Testis (tissue), 2 donors: ENCODE data around the gene KLF9.

Source experiments
- POLR2A ChIP-seq: fragments of 450-650 bp; IDR thresholded peaks from one replicate; pipeline ENCODE4 v1.6.1; 2017; ENCODE audit warnings: antibody characterized with exemption, mild to moderate bottlenecking, moderate library complexity
- TF ChIP-seq, protein P1 (sequence below), 3 experiments: fragments of 450-650 bp in 2 of 3; fragments of 200-600 bp in 1 of 3; sonication (generic) in 1 of 3; IDR thresholded peaks; one replicate each; pipeline ENCODE4 v1.5.1; 2016 to 2019; ENCODE audit warnings: antibody characterized with exemption in 3 of 3, mild to moderate bottlenecking in 2 of 3, moderate library complexity in 1 of 3

DNA sequence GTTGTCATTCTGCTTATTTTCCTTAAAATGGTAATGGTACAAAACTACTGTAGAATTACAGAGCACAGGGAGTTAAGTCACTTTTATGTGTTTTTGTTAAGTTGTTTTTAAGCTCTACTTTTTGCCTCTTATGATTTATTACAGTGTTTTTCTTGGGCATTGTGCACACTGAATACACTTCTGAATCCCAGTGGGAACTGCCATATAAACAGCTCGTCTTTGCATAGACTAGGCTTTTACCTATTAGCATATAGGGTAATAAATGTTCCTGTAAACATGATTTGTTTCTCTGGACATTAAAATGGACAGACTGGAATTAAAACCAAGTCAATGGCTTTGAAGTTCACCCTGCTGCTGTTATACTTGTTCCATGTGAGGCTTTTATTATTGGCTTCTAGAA lies 12.2 kb downstream of the KLF9 start:
- TF ChIP-seq, protein P1, sequence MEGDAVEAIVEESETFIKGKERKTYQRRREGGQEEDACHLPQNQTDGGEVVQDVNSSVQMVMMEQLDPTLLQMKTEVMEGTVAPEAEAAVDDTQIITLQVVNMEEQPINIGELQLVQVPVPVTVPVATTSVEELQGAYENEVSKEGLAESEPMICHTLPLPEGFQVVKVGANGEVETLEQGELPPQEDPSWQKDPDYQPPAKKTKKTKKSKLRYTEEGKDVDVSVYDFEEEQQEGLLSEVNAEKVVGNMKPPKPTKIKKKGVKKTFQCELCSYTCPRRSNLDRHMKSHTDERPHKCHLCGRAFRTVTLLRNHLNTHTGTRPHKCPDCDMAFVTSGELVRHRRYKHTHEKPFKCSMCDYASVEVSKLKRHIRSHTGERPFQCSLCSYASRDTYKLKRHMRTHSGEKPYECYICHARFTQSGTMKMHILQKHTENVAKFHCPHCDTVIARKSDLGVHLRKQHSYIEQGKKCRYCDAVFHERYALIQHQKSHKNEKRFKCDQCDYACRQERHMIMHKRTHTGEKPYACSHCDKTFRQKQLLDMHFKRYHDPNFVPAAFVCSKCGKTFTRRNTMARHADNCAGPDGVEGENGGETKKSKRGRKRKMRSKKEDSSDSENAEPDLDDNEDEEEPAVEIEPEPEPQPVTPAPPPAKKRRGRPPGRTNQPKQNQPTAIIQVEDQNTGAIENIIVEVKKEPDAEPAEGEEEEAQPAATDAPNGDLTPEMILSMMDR (IDR thresholded peaks at IDR 0.05) = no peak
- no peak for TF ChIP-seq POLR2A
